ENCODE measurements around the gene PTOV1. TPM values are rescaled to one million over a fixed set of nuclear protein-coding genes. Genes with fewer than 3 reads are reported as not detected.

PTOV1 gene
- total RNA-seq, 4 donors from 2014 or later, result 62.3 to 203 (median 66.8) TPM

GRCh38 chr19:49824662-49825061 lies 26.3 kb upstream of the PTOV1 start:
- Histone ChIP-seq H3K4me1 (peaks cover 0 to 7% (median under 1%) of the 10 kb centered on the region in 4 donors), H3K4me3 (no peak overlapping the region), H3K27me3 (no peaks in the 10 kb centered on the region), H3K27ac (no peak overlapping the region), H3K36me3 (peaks cover 0 to 4% (median 0%) of the 10 kb centered on the region in 4 donors), H3K9me3 (no peaks in the 10 kb centered on the region)
- TF ChIP-seq CTCF (IDR thresholded peaks at IDR 0.05), result no peak
- TF ChIP-seq POLR2AphosphoS5 (IDR thresholded peaks at IDR 0.05), result no peak
- TF ChIP-seq POLR2A (IDR thresholded peaks at IDR 0.05), result no peak
- TF ChIP-seq EP300 (IDR thresholded peaks at IDR 0.05; ENCODE audit: low read depth), result no peak
- intact Hi-C loops (cut with DNase I; ENCODE audit: low total_unique reads) (no loop called here), in situ Hi-C loops (cut with MboI; ENCODE audit: low pct_ligation_motif_present in 1 of 4, low pct_unique_long_range_greater_than_20kb in 1 of 4, low sequenced_read_pairs in 3 of 4) (no loop called here)
- 87 to 100% methylated on average over 2 to 6 of the region's 6 CpGs for WGBS, 2 donors (ENCODE audit: low coverage in 1 of 2)
- DNase-seq, result no peak

- intact Hi-C loops (cut with DNase I; ENCODE audit: low total_unique reads) (no loop called here), in situ Hi-C loops (cut with MboI; ENCODE audit: low pct_ligation_motif_present in 1 of 4, low pct_unique_long_range_greater_than_20kb in 1 of 4, low sequenced_read_pairs in 3 of 4) (no loop called here)
- H3K36me3 ChIP-seq, result peaks cover 0 to 14% (median 3%) of the 10 kb centered on the region in 4 donors
- no peak for DNase-seq
- no peaks in the 10 kb centered on the region for H3K9me3 ChIP-seq
- no peaks in the 10 kb centered on the region for H3K27me3 ChIP-seq
- no peak for TF ChIP-seq POLR2AphosphoS5 (IDR thresholded peaks at IDR 0.05)
- no peak for TF ChIP-seq EP300 (IDR thresholded peaks at IDR 0.05; ENCODE audit: low read depth)
- TF ChIP-seq POLR2A (IDR thresholded peaks at IDR 0.05), result no peak
- no peak for TF ChIP-seq CTCF (IDR thresholded peaks at IDR 0.05)
- no peak overlapping the region for H3K4me3 ChIP-seq
- H3K4me1 ChIP-seq, result no peaks in the 10 kb centered on the region
- WGBS, 2 donors (ENCODE audit: low coverage in 1 of 2), result 88 to 93% methylated on average over 7 to 14 of the region's 14 CpGs
- no peak overlapping the region for H3K27ac ChIP-seq
These were observed 23.9 kb upstream of the PTOV1 start for GRCh38 chr19:49827034-49827433.

GRCh38 chr19:49829200-49829599 lies 21.8 kb upstream of the PTOV1 start:
- H3K9me3 ChIP-seq, result no peaks in the 10 kb centered on the region
- in situ Hi-C loops (cut with MboI; ENCODE audit: low pct_ligation_motif_present in 1 of 4, low pct_unique_long_range_greater_than_20kb in 1 of 4, low sequenced_read_pairs in 3 of 4), result no loop called here
- peaks cover 0 to 20% (median 7%) of the 10 kb centered on the region in 4 donors for H3K36me3 ChIP-seq
- H3K4me1 ChIP-seq, result no peaks in the 10 kb centered on the region
- no peak for TF ChIP-seq CTCF (IDR thresholded peaks at IDR 0.05)
- no peak for TF ChIP-seq POLR2A (IDR thresholded peaks at IDR 0.05)
- no peak for TF ChIP-seq POLR2AphosphoS5 (IDR thresholded peaks at IDR 0.05)
- TF ChIP-seq EP300 (IDR thresholded peaks at IDR 0.05; ENCODE audit: low read depth), result no peak
- 92% methylated on average over 8 of the region's 8 CpGs; no CpG with 5 or more reads in 1 of the 2 donors for WGBS, 2 donors (ENCODE audit: low coverage in 1 of 2)
- no peak overlapping the region for H3K27ac ChIP-seq
- H3K4me3 ChIP-seq, result no peak overlapping the region
- no peaks in the 10 kb centered on the region for H3K27me3 ChIP-seq
- DNase-seq, result no peak
- intact Hi-C loops (cut with DNase I; ENCODE audit: low total_unique reads), result no loop called here

- intact Hi-C loops (cut with DNase I; ENCODE audit: low total_unique reads) (no loop called here), in situ Hi-C loops (cut with MboI; ENCODE audit: low pct_ligation_motif_present in 1 of 4, low pct_unique_long_range_greater_than_20kb in 1 of 4, low sequenced_read_pairs in 3 of 4) (no loop called here)
- no peaks in the 10 kb centered on the region for H3K9me3 ChIP-seq
- no peaks in the 10 kb centered on the region for H3K27me3 ChIP-seq
- no peaks in the 10 kb centered on the region for H3K4me1 ChIP-seq
- no peak overlapping the region for H3K4me3 ChIP-seq
- TF ChIP-seq CTCF (IDR thresholded peaks at IDR 0.05) (no peak), EP300 (IDR thresholded peaks at IDR 0.05; ENCODE audit: low read depth) (no peak), POLR2AphosphoS5 (IDR thresholded peaks at IDR 0.05) (no peak), POLR2A (IDR thresholded peaks at IDR 0.05) (no peak)
- WGBS, 2 donors (ENCODE audit: low coverage in 1 of 2), result 94% methylated on average over 18 of the region's 18 CpGs; no CpG with 5 or more reads in 1 of the 2 donors
- H3K27ac ChIP-seq, result no peak overlapping the region
- no peak for DNase-seq
- peaks cover 0 to 24% (median 7%) of the 10 kb centered on the region in 4 donors for H3K36me3 ChIP-seq
These were observed 21.2 kb upstream of the PTOV1 start for GRCh38 chr19:49829721-49830120.

All from transverse colon (tissue), 4 donors.